Peyer's patch (tissue), 4 donors: ENCODE measurements around the gene TH.

Source experiments
- POLR2A ChIP-seq, 2 donors: fragments of 450-650 bp; IDR thresholded peaks; one replicate each; pipeline ENCODE4 v1.5.1; 2017; ENCODE audit warnings: antibody characterized with exemption in 2 of 2, mild to moderate bottlenecking in 2 of 2, moderate library complexity in 2 of 2
- TF ChIP-seq, protein P1 (sequence below), 6 experiments: fragments of 450-650 bp in 4 of 6; fragments of 200-600 bp in 2 of 6; sonication (generic) in 1 of 6; IDR thresholded peaks; one replicate each; pipeline ENCODE4 v1.5.1; 2017 to 2019; ENCODE audit warnings: antibody characterized with exemption in 6 of 6, mild to moderate bottlenecking in 3 of 6, moderate library complexity in 1 of 6

DNA sequence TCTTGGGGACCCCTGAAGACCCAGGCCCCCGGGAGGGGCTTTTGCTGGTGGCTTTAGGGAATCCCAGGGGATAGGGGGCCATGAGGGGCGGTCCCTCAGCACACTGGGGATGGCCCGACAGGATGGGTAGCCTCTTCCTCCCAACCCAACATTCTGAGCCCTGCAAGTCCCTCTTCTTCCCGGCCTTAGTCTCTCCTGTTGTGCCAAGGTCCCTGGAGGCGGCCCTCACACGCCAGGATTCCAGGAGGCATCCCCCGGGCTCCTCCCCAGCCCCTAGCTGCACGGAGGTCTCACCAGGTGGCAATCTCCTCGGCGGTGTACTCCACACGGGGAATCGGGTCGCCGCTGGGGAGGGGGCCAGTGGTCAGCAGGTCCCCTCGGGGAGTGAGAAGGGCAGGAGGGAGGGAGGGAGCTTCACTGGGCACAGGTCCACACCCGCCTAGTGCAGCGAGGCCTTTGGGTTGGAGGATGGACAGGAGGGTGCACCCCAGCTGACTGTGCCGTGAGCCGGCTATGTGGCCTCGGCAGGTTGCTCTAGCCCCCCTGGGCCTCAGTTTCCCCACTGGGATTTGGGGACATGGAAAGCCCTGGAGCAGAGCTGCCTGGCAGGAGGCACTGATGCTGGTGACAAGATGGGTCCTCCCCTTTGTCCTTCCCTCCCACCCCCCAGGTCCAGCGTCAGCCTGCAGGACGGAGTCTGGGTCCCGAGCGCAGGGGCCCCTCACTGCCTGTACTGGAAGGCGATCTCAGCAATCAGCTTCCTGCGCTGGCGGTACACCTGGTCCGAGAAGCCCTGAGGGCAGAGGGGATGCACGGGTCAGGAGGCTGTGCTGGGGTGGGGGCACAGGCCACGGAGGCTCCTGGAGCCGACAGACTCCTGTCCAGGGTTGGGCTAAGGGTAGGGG lies 4.2 kb downstream of the TH start:
- TF ChIP-seq, protein P1, sequence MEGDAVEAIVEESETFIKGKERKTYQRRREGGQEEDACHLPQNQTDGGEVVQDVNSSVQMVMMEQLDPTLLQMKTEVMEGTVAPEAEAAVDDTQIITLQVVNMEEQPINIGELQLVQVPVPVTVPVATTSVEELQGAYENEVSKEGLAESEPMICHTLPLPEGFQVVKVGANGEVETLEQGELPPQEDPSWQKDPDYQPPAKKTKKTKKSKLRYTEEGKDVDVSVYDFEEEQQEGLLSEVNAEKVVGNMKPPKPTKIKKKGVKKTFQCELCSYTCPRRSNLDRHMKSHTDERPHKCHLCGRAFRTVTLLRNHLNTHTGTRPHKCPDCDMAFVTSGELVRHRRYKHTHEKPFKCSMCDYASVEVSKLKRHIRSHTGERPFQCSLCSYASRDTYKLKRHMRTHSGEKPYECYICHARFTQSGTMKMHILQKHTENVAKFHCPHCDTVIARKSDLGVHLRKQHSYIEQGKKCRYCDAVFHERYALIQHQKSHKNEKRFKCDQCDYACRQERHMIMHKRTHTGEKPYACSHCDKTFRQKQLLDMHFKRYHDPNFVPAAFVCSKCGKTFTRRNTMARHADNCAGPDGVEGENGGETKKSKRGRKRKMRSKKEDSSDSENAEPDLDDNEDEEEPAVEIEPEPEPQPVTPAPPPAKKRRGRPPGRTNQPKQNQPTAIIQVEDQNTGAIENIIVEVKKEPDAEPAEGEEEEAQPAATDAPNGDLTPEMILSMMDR (IDR thresholded peaks at IDR 0.05): no peak
- no peak for TF ChIP-seq POLR2A (IDR thresholded peaks at IDR 0.05)
